ENCODE measurements around the gene PPFIA4. TPM values are rescaled to one million over a fixed set of nuclear protein-coding genes. Genes with fewer than 3 reads are reported as not detected.

Gene PPFIA4
- under 0.01 TPM in 2 replicates for total RNA-seq

DNA sequence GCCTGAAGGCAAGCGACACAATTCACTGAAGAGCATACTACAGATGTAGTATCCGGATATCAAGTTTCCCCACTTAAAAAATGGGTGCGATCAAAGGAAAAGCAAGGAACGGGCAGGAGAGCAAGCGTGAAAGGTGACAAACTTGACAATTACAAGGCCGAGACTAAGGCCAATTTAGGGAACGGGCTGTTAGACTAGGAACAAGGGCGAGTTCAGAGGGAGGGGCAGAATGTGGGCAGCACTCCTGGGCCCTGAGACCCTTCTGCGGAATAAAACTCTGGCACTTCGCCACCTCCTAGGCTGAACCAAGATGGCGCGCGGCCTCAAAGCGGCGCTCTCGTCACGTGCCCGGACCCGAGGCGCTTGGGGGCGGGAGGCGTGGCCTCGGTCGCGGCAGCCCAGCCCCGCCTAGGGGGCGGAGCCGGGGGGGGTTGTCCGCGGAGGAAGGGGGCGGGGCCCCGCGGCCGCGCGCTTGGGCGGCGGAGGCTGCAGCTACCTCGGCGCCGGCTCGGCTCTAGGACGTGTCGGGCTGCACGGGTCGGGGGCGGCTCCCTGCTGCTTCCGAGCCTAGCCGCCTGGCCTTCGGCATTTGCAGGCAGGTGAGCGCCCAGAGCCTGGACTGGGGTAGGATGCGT is at the start of gene PPFIA4:
Gene PPFIA4 (plus strand): TSS at position 461 of the 635 bp plus-strand sequence. CDS start 12,518 bp downstream, outside the sequence.

DNA sequence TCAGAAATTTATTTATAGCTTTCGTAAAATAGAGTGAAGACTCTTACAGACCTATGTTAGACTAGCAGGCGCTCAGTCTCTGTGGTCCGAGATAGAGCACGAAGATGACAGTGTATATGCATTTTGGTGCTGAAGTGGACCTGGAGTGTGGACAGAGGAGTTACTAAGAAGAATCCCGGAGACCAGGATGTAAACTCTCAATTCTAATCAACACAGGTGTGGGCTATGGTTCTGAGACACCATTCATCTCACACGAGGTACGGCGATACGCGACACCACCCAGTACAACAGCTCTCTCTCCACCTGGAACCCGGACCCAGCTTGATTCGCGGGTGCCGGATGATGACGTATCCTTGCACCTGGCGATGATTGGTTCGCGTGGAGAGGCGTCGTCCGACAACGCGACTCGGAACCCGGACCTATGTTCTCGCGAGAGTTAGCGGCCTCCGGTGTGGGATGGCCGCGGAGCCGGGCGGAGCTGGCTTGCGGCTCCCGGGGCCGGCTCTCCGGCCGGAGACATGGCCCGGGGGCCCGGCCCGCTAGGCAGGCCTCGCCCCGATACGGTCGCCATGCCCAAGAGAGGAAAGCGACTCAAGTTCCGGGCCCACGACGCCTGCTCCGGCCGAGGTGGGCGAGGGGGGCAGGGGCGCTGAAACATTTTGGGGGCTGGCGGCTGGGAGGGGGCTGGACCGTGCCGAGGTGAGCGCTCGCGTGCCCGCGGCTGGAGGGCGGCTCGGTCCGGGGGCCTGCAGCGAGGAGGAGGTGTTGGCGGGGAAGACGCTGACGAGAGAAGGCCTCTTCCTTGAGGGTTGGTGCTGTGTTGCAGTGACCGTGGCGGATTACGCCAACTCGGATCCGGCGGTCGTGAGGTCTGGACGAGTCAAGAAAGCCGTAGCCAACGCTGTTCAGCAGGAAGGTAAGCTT is 19.1 kb upstream of the PPFIA4 start, which contains the start of gene TMEM183A:
Gene TMEM183A (plus strand): TSS at position 427 of the 924 bp plus-strand sequence. CDS start 92 bp downstream, at position 519.

DNA sequence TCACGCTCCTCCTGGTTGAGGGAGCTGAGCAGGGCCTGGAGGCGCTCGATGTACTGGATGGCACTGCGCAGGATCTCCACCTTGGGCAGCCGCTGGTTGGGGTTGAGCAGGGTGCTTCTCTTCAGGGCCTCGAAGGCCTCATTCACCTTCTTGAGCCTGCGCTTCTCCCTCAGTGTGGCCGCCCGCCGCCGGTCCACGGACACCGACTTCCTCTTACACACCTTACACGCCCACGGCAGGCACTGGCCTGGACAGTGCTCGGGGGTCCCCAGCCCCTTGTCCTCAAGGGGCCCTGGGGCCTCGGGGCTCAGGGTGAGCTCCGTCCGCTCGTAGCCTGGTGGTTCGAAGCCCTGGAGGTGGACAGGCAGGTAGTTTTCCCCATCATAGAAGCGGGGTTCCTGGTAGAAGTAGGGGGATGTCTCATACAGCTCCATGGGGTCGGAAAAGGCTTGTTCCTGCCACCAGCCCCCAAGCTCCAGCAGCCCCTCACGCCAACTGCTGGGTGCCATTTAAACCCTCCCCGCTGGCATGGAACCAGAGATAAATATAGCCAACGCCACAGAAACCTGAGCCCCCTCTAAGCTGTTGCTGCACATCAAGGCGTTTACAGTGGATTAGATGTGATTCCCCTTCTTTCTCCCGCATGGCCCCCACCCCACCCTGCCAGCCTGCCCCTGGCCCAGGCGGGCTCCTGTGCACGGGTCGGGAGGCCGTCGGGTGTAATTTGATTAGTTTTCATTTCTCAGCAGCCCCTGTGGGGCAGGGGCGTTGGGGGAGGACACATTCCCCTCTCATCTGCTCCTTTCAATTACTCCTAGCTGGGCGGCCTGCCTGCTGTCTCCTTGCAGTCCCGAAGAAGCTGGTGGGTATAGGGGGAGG is 59.5 kb downstream of the PPFIA4 start, which contains the start of gene MYOG:
Gene MYOG (minus strand): TSS at position 485 of the 879 bp plus-strand sequence. CDS start 51 bp downstream, at position 434.

DNA sequence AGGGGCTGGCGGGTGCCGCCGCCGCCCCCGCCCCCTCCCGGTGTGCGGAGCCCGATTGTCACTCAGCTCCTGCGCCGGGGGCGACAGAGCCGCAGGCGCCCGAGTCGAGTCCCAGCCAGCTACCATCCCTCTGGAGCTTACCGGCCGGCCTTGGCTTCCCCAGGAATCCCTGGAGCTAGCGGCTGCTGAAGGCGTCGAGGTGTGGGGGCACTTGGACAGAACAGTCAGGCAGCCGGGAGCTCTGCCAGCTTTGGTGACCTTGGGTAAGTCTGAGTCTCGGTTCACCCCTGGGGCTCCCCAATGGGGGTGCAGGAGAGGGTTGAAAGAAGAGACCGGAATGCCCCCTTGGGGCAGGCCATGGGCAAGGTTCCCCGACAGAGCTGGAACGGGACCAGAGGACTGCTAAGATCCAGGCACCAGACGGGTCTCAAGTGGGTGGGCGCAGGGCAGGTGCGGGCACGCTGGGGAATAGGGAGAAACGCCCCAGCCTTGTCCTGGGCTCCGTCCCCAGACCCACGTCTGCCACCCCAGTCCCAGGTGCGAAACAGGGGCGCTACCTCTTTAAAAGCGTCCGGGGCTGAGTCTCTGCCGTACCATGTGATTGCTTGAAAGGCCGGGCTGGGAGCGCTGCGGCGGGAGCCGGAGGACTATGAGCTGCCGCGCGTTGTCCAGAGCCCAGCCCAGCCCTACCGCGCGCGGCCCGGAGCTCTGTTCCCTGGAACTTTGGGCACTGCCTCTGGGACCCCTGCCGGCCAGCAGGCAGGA is 101.6 kb downstream of the PPFIA4 start, which contains the start of gene ADORA1:
Gene ADORA1 (plus strand): TSS at position 61 of the 765 bp plus-strand sequence. CDS start 1,116 bp downstream, outside the sequence.

Other genes with a start within 250 kb of the PPFIA4 start
- 15.6 and 16.5 TPM in 2 replicates for gene KDM5B, start 218.1 kb upstream of the PPFIA4 start, total RNA-seq
- not detected in 2 replicates for gene PCAT6, start 215.5 kb upstream of the PPFIA4 start, total RNA-seq
- gene RABIF, start 137.3 kb upstream of the PPFIA4 start, total RNA-seq: 9.5 and 10.2 TPM in 2 replicates
- gene KLHL12, start 99.3 kb upstream of the PPFIA4 start, total RNA-seq: 18.7 and 21.1 TPM in 2 replicates
- gene ADIPOR1, start 68.2 kb upstream of the PPFIA4 start, total RNA-seq: 77.1 and 83.2 TPM in 2 replicates
- 21.3 and 27.8 TPM in 2 replicates for gene CYB5R1, start 59.2 kb upstream of the PPFIA4 start, total RNA-seq
- gene TMEM183A, start 19.1 kb upstream of the PPFIA4 start, total RNA-seq: 75.2 and 77.9 TPM in 2 replicates
- gene MYOG, start 59.5 kb downstream of the PPFIA4 start, total RNA-seq: not detected in 2 replicates
- gene ADORA1, start 101.2 kb downstream of the PPFIA4 start, total RNA-seq: not detected in 2 replicates
- gene MYBPH, start 149.3 kb downstream of the PPFIA4 start, total RNA-seq: not detected in 2 replicates
- not detected in 2 replicates for gene CHI3L1, start 160.2 kb downstream of the PPFIA4 start, total RNA-seq
- not detected in 2 replicates for gene CHIT1, start 203.2 kb downstream of the PPFIA4 start, total RNA-seq

Data from mammary microvascular endothelial cell (primary cell).